ENCODE measurements around the gene CASTOR1.

Gene CASTOR1

DNA sequence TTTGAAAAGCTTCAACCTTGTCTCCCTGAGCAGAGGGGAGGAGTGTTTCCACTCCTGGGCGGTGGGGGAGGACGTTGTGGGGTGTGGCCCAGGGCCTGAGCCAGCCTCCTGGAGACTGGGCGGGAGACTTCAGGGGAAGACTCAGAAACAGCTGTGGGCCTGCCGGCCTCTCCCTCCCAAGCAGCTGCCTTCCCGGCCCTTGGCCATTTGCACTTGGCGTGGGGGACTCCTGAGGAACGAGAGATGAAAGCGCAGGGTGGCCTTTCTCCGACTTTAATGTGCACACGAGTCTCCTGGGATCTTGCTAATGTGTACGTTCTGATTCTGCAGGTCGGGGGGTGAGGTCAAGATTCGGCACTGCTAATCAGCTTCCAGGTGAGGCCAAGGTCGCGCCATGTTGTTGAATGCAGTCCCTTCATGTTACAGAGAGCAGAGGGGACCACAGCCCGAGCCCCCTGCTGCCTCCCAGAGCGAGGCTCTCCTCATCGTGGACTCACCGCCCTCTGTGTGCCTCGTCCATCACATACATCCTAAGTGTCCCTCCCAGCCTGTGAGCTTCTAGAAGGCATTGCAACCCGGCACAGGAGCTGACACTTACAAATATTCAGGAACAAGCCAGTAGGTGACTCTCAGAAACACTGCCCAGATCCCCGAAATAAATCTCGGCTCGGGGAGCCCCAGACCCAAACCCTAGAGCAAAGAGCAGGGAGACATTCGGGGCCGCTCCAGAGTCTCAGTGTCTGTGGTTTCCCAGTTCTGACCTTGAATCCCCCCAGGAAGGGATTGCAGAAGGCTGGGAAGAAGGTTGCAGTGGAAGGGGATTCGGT lies 50.4 kb downstream of the CASTOR1 start:
- H3K36me3 ChIP-seq (ENCODE audit: control insufficient read depth in 2 of 2, insufficient read depth in 1 of 2, low read length in 2 of 2): peaks cover 0 to 20% of the 10 kb centered on the region in 2 experiments; a peak in 1 of 3 replicates
- TF ChIP-seq GLIS1 (tag by site-specific recombination; IDR thresholded peaks at IDR 0.05): peak; percentile 77
- TF ChIP-seq ZFHX2 (tag by site-specific recombination; conservative IDR thresholded peaks at IDR 0.05): 0 out of 2 replicates have a peak, but pooled peaks have one; percentile 23
- no peak for TF ChIP-seq ZNF23 (tag by site-specific recombination; IDR thresholded peaks at IDR 0.05; ENCODE audit: borderline replicate concordance)
- TF ChIP-seq, protein P1, sequence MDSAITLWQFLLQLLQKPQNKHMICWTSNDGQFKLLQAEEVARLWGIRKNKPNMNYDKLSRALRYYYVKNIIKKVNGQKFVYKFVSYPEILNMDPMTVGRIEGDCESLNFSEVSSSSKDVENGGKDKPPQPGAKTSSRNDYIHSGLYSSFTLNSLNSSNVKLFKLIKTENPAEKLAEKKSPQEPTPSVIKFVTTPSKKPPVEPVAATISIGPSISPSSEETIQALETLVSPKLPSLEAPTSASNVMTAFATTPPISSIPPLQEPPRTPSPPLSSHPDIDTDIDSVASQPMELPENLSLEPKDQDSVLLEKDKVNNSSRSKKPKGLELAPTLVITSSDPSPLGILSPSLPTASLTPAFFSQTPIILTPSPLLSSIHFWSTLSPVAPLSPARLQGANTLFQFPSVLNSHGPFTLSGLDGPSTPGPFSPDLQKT (IDR thresholded peaks at IDR 0.05; ENCODE audit: borderline replicate concordance, low read depth, low read length): no peak
- peak; percentile 88 for TF ChIP-seq KLF1 (tag by site-specific recombination; IDR thresholded peaks at IDR 0.05)
- TF ChIP-seq, protein P2, sequence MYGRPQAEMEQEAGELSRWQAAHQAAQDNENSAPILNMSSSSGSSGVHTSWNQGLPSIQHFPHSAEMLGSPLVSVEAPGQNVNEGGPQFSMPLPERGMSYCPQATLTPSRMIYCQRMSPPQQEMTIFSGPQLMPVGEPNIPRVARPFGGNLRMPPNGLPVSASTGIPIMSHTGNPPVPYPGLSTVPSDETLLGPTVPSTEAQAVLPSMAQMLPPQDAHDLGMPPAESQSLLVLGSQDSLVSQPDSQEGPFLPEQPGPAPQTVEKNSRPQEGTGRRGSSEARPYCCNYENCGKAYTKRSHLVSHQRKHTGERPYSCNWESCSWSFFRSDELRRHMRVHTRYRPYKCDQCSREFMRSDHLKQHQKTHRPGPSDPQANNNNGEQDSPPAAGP (tag by site-specific recombination; IDR thresholded peaks at IDR 0.05): peak; percentile 38; the same call in 1 of the 2 replicates
- TF ChIP-seq SP2 (tag by site-specific recombination; IDR thresholded peaks at IDR 0.05): peak; percentile 38; the same call in 1 of the 2 replicates
- 0 out of 2 replicates have a peak, but pooled peaks have one; percentile 17 for TF ChIP-seq ZNF341 (tag by site-specific recombination; IDR thresholded peaks at IDR 0.05; ENCODE audit: low read depth)
- TF ChIP-seq ZNF624 (tag by site-specific recombination; IDR thresholded peaks at IDR 0.05): no peak
- no peak overlapping the region for H3K27ac ChIP-seq (ENCODE audit: extremely low read depth, low read depth, low read length)
- CTCF ChIA-PET: interaction anchor here (0.6 to 4.2 kb wide), 8 partner anchors 11 to 131 kb away, joined by 3 to 19 read pairs (median 3); no protein-coding TSS in a partner anchor
- H3K9me3 ChIP-seq (ENCODE audit: control insufficient read depth, insufficient read depth, low read depth, low read length): no peaks in the 10 kb centered on the region
- no peak overlapping the region for H3K4me3 ChIP-seq (ENCODE audit: low read depth, low read length)
- POLR2A ChIA-PET: no interaction called here
- no peaks in the 10 kb centered on the region for H3K4me1 ChIP-seq (ENCODE audit: control insufficient read depth, insufficient read depth, low read length)

DNA sequence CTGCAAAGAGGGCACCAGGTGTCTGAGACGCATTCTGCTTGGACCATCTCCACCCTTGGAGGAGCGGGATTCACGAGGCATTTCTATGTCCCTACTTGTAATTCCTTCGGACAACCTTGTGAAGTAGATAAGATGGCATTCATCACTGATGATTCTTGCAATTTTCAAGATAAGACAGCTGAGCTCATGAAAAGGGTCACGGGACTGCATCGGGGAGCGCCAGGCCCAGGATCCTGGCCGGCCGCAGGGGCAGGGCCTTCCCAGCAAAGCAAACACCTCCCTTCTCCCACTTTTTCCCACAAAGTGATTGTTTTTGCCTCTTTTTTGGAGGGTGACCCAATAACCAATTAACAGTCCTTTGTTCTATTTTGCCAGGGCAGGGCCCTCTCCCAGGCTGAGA lies 51.2 kb downstream of the CASTOR1 start:
- Histone ChIP-seq H3K4me1 (ENCODE audit: control insufficient read depth, insufficient read depth, low read length) (no peaks in the 10 kb centered on the region), H3K4me3 (ENCODE audit: low read depth, low read length) (no peak overlapping the region), H3K36me3 (ENCODE audit: control insufficient read depth in 2 of 2, insufficient read depth in 1 of 2, low read length in 2 of 2) (peaks cover 0 to 12% of the 10 kb centered on the region in 2 experiments; a peak in 1 of 3 replicates), H3K27ac (ENCODE audit: extremely low read depth, low read depth, low read length) (no peak overlapping the region), H3K9me3 (ENCODE audit: control insufficient read depth, insufficient read depth, low read depth, low read length) (no peaks in the 10 kb centered on the region)
- TF ChIP-seq ZFP69B (tag by site-specific recombination; IDR thresholded peaks at IDR 0.05): no peak
- no peak for TF ChIP-seq KLF7 (tag by site-specific recombination; IDR thresholded peaks at IDR 0.05; ENCODE audit: borderline replicate concordance)
- TF ChIP-seq TCF7L2 (IDR thresholded peaks at IDR 0.05; ENCODE audit: borderline replicate concordance, low read depth, low read length): no peak
- no peak for TF ChIP-seq ZNF530 (tag by site-specific recombination; IDR thresholded peaks at IDR 0.05; ENCODE audit: low read depth)
- TF ChIP-seq ZNF416 (tag by site-specific recombination; IDR thresholded peaks at IDR 0.05): no peak
- TF ChIP-seq BCL11A (tag by site-specific recombination; IDR thresholded peaks at IDR 0.05; ENCODE audit: low read depth): no peak
- TF ChIP-seq KLF10 (tag by site-specific recombination; IDR thresholded peaks at IDR 0.05): no peak
- TF ChIP-seq, protein P3, sequence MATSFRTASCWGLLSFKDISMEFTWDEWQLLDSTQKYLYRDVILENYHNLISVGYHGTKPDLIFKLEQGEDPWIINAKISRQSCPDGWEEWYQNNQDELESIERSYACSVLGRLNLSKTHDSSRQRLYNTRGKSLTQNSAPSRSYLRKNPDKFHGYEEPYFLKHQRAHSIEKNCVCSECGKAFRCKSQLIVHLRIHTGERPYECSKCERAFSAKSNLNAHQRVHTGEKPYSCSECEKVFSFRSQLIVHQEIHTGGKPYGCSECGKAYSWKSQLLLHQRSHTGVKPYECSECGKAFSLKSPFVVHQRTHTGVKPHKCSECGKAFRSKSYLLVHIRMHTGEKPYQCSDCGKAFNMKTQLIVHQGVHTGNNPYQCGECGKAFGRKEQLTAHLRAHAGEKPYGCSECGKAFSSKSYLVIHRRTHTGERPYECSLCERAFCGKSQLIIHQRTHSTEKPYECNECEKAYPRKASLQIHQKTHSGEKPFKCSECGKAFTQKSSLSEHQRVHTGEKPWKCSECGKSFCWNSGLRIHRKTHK (tag by site-specific recombination; IDR thresholded peaks at IDR 0.05): no peak
- TF ChIP-seq ZNF544 (tag by site-specific recombination; IDR thresholded peaks at IDR 0.05): no peak
- TF ChIP-seq, protein P4, sequence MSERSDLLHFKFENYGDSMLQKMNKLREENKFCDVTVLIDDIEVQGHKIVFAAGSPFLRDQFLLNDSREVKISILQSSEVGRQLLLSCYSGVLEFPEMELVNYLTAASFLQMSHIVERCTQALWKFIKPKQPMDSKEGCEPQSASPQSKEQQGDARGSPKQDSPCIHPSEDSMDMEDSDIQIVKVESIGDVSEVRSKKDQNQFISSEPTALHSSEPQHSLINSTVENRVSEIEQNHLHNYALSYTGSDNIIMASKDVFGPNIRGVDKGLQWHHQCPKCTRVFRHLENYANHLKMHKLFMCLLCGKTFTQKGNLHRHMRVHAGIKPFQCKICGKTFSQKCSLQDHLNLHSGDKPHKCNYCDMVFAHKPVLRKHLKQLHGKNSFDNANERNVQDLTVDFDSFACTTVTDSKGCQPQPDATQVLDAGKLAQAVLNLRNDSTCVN (tag by site-specific recombination; optimal IDR thresholded peaks at IDR 0.05): no peak
- no peak for TF ChIP-seq ZNF335 (tag by site-specific recombination; conservative IDR thresholded peaks at IDR 0.05)
- no peak for TF ChIP-seq ZNF660 (tag by site-specific recombination; IDR thresholded peaks at IDR 0.05)
- TF ChIP-seq ZNF23 (tag by site-specific recombination; IDR thresholded peaks at IDR 0.05; ENCODE audit: borderline replicate concordance): no peak
- POLR2A ChIA-PET: interaction anchor here (0.7 kb wide), 1 partner anchor 15 kb away, joined by 5 read pairs; no protein-coding TSS in a partner anchor
- CTCF ChIA-PET: interaction anchor here (1.0 to 4.2 kb wide), 4 partner anchors 11 to 130 kb away, joined by 3 to 19 read pairs (median 4); no protein-coding TSS in a partner anchor
